HG03045 (cell line): ENCODE measurements around the gene NKTR.
"Not testable (repeated sequence)": the region's sequence is repeated elsewhere in the genome, so short reads cannot be mapped to it uniquely, and the experiment has no call there.

Experiments
- ATAC-seq: cut with Tn5 transposase; IDR thresholded peaks from one replicate; pipeline ENCODE4 v1.9.1; 2021; ENCODE audit warnings: mild to moderate bottlenecking, moderate library complexity; ENCODE audit not compliant: unreplicated experiment

Gene NKTR

DNA sequence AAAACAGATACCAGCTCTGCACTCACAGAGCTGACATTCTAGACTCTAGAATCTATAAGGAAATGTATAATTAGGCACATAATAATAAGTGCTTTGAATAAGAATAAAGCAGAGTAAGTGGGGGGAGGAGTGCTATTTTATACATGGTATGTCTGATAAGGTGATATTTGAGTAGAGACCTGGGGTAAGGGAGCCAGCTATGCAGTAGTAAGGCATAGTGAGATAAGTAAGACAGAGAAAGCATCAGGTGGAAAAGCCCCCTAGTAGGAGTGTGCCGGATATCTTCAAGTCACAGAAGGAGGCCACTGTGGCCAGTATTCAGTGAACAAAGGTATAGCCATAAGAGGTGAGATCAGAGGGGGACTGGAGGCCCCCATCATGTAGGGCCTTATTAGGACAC, 6.9 kb upstream of the NKTR start:
- no peak for ATAC-seq

GRCh38 chr3:42595682-42596081, 4.8 kb upstream of the NKTR start:
- ATAC-seq = no peak

DNA sequence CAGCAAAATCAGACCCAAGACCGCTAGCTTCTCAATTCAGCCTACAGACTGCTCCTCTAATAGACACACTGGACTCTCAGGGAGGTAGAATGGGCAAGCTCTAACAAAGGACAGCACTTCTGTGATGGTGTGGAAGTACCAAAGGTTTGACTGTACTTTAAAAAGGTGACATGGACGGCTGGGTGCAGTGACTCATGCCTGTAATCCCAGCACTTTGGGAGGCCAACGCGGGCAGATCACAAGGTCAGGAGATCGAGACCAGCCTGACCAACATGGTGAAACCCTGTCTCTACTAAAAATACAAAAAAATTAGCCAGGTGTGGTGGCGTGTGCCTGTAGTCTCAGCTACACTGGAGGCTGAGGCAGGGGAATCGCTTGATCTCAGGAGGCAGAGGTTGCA, 3.4 kb upstream of the NKTR start:
- ATAC-seq = not testable (repeated sequence)

DNA sequence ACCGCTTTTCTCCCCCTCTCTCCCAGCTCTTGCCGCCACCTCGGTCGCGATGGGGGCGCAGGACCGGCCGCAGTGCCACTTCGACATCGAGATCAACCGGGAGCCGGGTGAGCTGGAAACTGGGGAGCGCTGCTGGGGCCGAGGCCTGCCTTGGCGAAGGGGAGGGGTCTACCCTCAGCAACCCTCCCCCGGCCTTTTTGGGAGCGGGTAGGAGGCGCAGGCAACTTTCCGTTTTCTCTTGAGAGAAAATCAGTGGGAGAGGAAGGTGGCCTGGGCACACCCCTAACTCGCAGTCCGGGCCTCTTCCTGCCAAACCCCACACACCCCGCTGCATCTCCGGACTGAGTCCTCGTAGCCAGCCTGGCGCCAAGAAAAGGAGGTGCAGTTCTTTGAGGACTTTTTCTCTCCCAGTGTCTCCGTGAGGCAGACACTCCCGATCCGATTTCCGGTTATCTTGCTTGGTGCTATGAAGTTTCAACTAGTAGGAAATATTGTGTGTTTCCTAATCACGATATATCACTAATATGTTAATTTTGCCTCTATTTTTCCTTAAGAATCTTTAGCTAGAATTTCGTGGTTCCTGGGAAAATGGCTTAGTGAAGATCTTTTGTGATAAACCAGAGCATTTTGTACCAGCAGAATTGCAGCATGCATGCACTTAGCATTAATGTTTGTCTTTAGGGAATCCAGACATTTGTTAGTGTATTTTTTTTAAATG, 631 bp downstream of the NKTR start:
- ATAC-seq = peak; percentile 29

DNA sequence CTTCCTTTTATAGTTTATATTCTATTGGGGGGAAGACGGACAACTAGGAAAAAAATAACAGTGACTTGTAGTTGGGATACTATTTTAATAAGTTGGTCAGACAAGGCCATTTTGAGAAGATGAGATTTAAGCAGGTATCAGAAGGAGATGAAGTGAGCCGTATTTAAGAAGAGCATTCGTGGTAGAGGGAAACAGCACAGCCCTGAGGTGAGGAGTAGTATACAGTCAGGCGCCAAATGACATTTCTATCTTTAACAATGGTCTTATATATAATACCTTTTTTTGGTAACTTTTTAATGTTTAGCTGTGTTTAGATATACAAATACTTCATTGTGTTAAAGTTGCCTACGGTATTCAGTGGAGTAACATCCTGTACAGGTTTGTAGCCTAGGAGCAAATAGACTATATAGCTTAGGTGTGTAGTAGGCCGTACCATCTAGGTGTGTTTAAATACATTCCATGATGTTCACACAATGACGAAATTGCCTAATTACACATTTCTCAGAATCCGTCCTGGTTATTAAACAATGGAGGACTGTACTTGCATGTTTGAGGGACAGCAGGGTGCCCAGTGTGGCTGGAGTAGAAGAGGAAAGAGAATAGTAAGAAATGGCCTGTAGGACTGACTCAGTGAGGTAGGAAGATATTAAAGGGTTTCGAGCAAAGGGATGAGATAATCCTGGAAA, 1.6 kb downstream of the NKTR start:
- no peak for ATAC-seq

DNA sequence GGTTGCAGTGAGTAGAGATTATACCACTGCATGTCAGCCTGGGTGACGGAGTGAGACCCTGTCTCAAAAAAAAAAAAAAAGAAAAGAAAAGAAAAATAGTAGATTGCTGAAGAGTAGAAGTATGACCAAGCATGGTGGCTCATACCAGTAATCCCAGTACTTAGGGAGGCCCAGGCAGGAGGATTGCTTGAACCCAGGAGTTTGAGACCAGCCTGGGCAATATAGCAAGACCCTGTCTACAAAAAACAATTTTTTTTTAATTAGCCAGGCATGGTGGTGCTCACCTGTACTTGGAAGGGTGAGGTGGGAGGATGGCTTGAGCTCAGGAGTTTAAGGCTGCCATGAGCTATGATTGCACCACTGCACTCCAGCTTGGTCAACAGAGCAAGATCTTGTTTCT, 2.5 kb downstream of the NKTR start:
- no peak for ATAC-seq

- ATAC-seq = no peak
Observed at GRCh38 chr3:42605546-42606173, 5.2 kb downstream of the NKTR start.

DNA sequence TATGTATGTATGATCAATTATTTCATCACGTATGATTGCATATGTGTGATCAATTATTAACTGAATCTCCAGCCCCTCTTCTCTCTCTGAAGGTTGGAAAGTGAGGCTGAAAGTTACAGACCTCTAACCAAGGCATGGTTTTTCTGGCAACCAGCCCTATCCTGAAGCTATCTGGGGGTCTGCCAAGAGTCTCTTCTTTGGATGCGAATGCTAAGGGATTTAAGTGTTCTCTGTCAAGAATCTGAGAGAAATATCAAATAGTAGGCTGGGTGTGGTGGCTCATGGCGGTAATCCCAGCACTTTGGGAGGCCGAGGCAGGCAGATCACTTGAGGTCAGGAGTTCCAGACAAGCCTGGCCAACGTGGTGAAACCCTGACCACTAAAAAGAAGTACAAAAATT, 8.1 kb downstream of the NKTR start:
- ATAC-seq = no peak

GRCh38 chr3:42610976-42611375, 10.5 kb downstream of the NKTR start:
- no peak for ATAC-seq

GRCh38 chr3:42612217-42612616, 11.7 kb downstream of the NKTR start:
- ATAC-seq = no peak

- ATAC-seq = no peak
Observed at GRCh38 chr3:42612928-42613327, 12.4 kb downstream of the NKTR start.

DNA sequence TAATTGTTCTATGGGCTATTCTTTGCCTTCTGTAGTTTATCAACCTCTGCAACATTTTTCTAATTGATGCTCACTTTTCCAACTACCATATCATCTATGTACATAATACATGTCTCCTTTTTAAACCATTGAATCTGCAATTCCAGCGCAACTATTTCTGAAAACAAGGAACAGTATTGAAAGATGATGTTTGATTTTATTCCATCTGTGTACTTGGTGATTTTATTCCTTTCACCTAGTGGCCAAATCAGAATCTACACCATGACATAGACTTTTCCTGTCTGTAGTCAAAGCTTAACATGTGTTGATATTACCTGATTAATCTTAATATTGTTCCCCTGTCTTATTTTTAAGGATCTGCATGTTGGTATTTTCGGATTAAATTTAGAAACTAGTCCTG, 13.0 kb downstream of the NKTR start:
- no peak for ATAC-seq

DNA sequence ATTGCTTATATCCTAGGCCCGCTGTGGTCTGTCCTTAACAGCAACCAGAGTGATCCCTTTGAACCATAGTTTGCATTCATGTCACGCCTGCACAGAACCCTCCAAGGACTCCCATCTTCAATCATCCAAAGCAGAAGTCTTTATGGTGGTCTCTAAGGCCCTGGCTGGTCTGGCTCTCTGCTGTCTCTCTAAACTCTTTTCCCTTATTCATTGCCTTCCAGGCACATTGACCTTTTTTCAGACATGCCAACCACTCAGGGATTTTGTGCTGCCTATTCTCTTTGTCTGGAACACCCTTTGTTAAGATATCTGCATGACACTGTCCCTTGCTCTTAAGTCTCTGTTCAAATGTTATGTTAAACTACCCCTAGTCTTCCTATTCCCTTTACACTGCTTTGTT, 31.1 kb downstream of the NKTR start:
- ATAC-seq = no peak

- ATAC-seq = no peak
Observed at GRCh38 chr3:42632146-42632545, 31.7 kb downstream of the NKTR start.

DNA sequence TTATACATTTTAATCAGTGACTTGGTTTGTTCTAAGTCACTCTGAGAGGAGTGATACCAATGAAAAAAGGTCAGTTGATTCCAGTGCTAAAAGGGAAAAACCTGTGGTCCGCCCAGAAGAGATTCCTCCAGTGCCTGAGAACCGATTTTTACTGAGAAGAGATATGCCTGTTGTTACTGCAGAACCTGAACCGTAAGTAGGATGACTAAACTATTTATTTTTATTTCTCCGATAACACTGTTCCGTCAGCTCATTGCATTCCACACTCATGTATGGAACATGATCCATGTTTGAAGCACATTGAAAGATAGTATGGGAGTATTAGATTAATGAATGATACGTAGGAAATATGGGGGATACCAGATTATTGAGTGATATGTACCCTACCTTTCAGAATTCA, 33.1 kb downstream of the NKTR start:
- ATAC-seq = no peak

GRCh38 chr3:42635111-42635510, 34.6 kb downstream of the NKTR start:
- ATAC-seq = no peak

- no peak for ATAC-seq
Observed at GRCh38 chr3:42637001-42637400, 36.5 kb downstream of the NKTR start.

DNA sequence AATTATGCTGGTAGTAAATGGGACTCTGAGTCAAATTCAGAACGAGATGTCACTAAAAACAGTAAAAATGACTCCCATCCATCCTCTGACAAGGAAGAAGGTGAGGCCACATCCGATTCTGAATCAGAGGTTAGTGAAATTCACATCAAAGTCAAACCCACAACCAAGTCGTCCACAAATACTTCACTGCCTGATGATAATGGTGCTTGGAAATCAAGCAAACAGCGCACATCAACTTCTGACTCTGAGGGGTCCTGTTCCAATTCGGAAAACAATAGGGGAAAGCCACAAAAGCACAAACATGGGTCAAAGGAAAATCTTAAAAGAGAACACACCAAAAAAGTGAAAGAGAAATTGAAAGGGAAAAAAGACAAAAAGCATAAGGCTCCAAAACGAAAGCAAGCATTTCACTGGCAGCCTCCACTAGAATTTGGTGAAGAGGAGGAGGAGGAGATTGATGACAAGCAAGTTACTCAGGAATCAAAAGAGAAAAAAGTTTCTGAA, 37.9 kb downstream of the NKTR start:
- ATAC-seq = no peak

DNA sequence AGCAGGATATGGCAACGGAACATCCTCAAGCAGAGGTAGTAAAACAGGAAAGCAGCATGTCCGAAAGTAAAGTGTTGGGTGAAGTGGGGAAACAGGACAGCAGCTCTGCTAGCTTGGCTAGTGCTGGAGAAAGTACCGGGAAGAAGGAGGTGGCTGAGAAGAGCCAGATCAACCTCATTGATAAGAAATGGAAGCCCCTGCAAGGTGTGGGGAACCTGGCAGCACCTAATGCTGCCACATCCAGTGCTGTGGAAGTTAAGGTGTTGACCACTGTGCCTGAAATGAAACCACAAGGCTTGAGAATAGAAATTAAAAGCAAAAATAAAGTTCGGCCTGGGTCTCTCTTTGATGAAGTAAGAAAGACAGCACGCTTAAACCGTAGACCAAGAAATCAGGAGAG, 38.7 kb downstream of the NKTR start:
- no peak for ATAC-seq

GRCh38 chr3:42640129-42640528, 39.6 kb downstream of the NKTR start:
- ATAC-seq = no peak

- no peak for ATAC-seq
Observed at GRCh38 chr3:42640771-42641370, 40.4 kb downstream of the NKTR start.
